SK-N-SH treated with all-trans-retinoic acid at 6 μM for 48 hours (cell line): ENCODE data around the gene OSCP1.

Source experiments
- ATAC-seq: fragments of 200-7000 bp; cut with Tn5 transposase; 3 replicates; pipeline ENCODE4 v1.9.1; 2020; ENCODE audit warnings: mild to moderate bottlenecking, moderate library complexity
- ARNTL ChIP-seq: fragments of 450-650 bp; formaldehyde crosslinking; IDR thresholded peaks from 2 replicates; pipeline ENCODE4 v1.5.0; 2020; ENCODE audit warnings: low read depth, mild to moderate bottlenecking, moderate library complexity, borderline replicate concordance
- BACH2 ChIP-seq: fragments of 250-450 bp; sonication (Bioruptor Pico); IDR thresholded peaks from 2 replicates; pipeline ENCODE4 v1.9.0; 2021; ENCODE audit warnings: mild to moderate bottlenecking, borderline replicate concordance
- CREB5 ChIP-seq: fragments of 250-450 bp; sonication (Bioruptor Pico); IDR thresholded peaks from 2 replicates; pipeline ENCODE4 v1.5.1; 2020; ENCODE audit warnings: low read depth, mild to moderate bottlenecking, moderate library complexity
- CSDC2 ChIP-seq: fragments of 250-450 bp; sonication (Bioruptor Pico); IDR thresholded peaks from 2 replicates; pipeline ENCODE4 v1.5.0; 2020; ENCODE audit warnings: mild to moderate bottlenecking, moderate library complexity
- CSRNP3 ChIP-seq: fragments of 250-450 bp; sonication (Bioruptor Pico); IDR thresholded peaks from 2 replicates; pipeline ENCODE4 v1.5.1; 2021; ENCODE audit warnings: mild to moderate bottlenecking, moderate library complexity
- ESRRG ChIP-seq: fragments of 250-450 bp; sonication (Bioruptor Pico); IDR thresholded peaks from 2 replicates; pipeline ENCODE4 v1.6.1; 2021; ENCODE audit warnings: mild to moderate bottlenecking
- GLIS3 ChIP-seq: fragments of 250-450 bp; sonication (Bioruptor Pico); IDR thresholded peaks from 2 replicates; pipeline ENCODE4 v1.5.0; 2020; ENCODE audit warnings: mild to moderate bottlenecking, moderate library complexity
- POU6F1 ChIP-seq: fragments of 250-450 bp; sonication (Bioruptor Pico); IDR thresholded peaks from 2 replicates; pipeline ENCODE4 v1.8.0; 2021; ENCODE audit warnings: low read depth, mild to moderate bottlenecking, moderate library complexity, borderline replicate concordance
- PPARA ChIP-seq: fragments of 250-450 bp; sonication (Bioruptor Pico); IDR thresholded peaks from 2 replicates; pipeline ENCODE4 v1.5.0; 2020; ENCODE audit warnings: mild to moderate bottlenecking, borderline replicate concordance
- SNAI2 ChIP-seq: fragments of 250-450 bp; sonication (Bioruptor Pico); IDR thresholded peaks from 2 replicates; pipeline ENCODE4 v1.5.0; 2020; ENCODE audit warnings: mild to moderate bottlenecking, moderate library complexity
- TCF4 ChIP-seq: fragments of 250-450 bp; sonication (Bioruptor Pico); IDR thresholded peaks from 2 replicates; pipeline ENCODE4 v1.8.0; 2021; ENCODE audit warnings: mild to moderate bottlenecking, moderate library complexity, borderline replicate concordance
- TOX ChIP-seq: fragments of 250-450 bp; sonication (Bioruptor Pico); IDR thresholded peaks from 2 replicates; pipeline ENCODE4 v1.8.0; 2021; ENCODE audit warnings: mild to moderate bottlenecking, moderate library complexity, borderline replicate concordance
- TSHZ2 ChIP-seq: fragments of 250-450 bp; sonication (Bioruptor Pico); IDR thresholded peaks from 2 replicates; pipeline ENCODE4 v1.5.0; 2020; ENCODE audit warnings: mild to moderate bottlenecking, moderate library complexity
- ZC3H10 ChIP-seq: fragments of 250-450 bp; sonication (Bioruptor Pico); IDR thresholded peaks from 2 replicates; pipeline ENCODE4 v1.5.1; 2021; ENCODE audit warnings: mild to moderate bottlenecking, moderate library complexity
- ZFP3 ChIP-seq: fragments of 250-450 bp; sonication (Bioruptor Pico); IDR thresholded peaks from 2 replicates; pipeline ENCODE4 v1.5.0; 2020; ENCODE audit warnings: mild to moderate bottlenecking, moderate library complexity
- ZFP30 ChIP-seq: fragments of 450-650 bp; formaldehyde crosslinking; IDR thresholded peaks from 2 replicates; pipeline ENCODE4 v1.5.0; 2022; ENCODE audit warnings: mild to moderate bottlenecking, moderate library complexity
- ZNF565 ChIP-seq: fragments of 450-650 bp; formaldehyde crosslinking; conservative IDR thresholded peaks from 2 replicates; pipeline ENCODE4 v1.5.0; 2020; ENCODE audit warnings: low read depth, mild to moderate bottlenecking, moderate library complexity
- ZNF70 ChIP-seq: fragments of 450-650 bp; formaldehyde crosslinking; IDR thresholded peaks from 2 replicates; pipeline ENCODE4 v1.5.0; 2020; ENCODE audit warnings: mild to moderate bottlenecking, moderate library complexity
- ZNF8 ChIP-seq: fragments of 450-650 bp; formaldehyde crosslinking; IDR thresholded peaks from 2 replicates; pipeline ENCODE4 v1.5.0; 2020; ENCODE audit warnings: mild to moderate bottlenecking, moderate library complexity
- TF ChIP-seq, protein P1 (sequence below): fragments of 250-450 bp; sonication (Bioruptor Pico); IDR thresholded peaks from 2 replicates; pipeline ENCODE4 v1.8.0; 2020; ENCODE audit warnings: mild to moderate bottlenecking, moderate library complexity, borderline replicate concordance

Gene OSCP1

GRCh38 chr1:36463803-36464604 is 13.8 kb upstream of the OSCP1 start, which contains the start of gene MRPS15:
TSS of gene MRPS15 (minus strand) at chr1:36464384. CDS start at chr1:36464275, 109 bp downstream.
- TF ChIP-seq ESRRG (CRISPR knock-in tag) = no peak
- TF ChIP-seq CSDC2 (CRISPR knock-in tag) = 0 out of 2 replicates have a peak, but pooled peaks have one; percentile 34
- TF ChIP-seq, all 23 proteins: peak for 1
- ATAC-seq = peak; percentile 98

GRCh38 chr1:36463463-36463802 is 13.2 kb upstream of the OSCP1 start:
- TF ChIP-seq ZFP30 (no peak), GLIS3 (CRISPR knock-in tag) (no peak), CSDC2 (CRISPR knock-in tag) (no peak), CSRNP3 (CRISPR knock-in tag) (no peak), PPARA (CRISPR knock-in tag) (no peak), ZC3H10 (no peak), ZNF565 (CRISPR knock-in tag) (no peak), SNAI2 (no peak), POU6F1 (no peak), TOX (CRISPR knock-in tag) (no peak), ARNTL (CRISPR knock-in tag) (no peak), ZFP3 (CRISPR knock-in tag) (no peak), CREB5 (CRISPR knock-in tag) (no peak), ZNF70 (CRISPR knock-in tag) (no peak), ZNF8 (CRISPR knock-in tag) (no peak), TCF4 (no peak), ESRRG (CRISPR knock-in tag) (no peak)
- TF ChIP-seq, protein P1, sequence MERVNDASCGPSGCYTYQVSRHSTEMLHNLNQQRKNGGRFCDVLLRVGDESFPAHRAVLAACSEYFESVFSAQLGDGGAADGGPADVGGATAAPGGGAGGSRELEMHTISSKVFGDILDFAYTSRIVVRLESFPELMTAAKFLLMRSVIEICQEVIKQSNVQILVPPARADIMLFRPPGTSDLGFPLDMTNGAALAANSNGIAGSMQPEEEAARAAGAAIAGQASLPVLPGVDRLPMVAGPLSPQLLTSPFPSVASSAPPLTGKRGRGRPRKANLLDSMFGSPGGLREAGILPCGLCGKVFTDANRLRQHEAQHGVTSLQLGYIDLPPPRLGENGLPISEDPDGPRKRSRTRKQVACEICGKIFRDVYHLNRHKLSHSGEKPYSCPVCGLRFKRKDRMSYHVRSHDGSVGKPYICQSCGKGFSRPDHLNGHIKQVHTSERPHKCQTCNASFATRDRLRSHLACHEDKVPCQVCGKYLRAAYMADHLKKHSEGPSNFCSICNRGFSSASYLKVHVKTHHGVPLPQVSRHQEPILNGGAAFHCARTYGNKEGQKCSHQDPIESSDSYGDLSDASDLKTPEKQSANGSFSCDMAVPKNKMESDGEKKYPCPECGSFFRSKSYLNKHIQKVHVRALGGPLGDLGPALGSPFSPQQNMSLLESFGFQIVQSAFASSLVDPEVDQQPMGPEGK (CRISPR knock-in tag) = no peak
- ATAC-seq = no peak; the same call in 2 of the 3 replicates

- no peak for ATAC-seq
These were observed 8.7 kb upstream of the OSCP1 start for GRCh38 chr1:36458910-36459309.

More at GRCh38 chr1:36458910-36459309, 8.7 kb upstream of the OSCP1 start:
- TF ChIP-seq CREB5 (CRISPR knock-in tag) = no peak
- no peak for TF ChIP-seq ESRRG (CRISPR knock-in tag)
- TF ChIP-seq ZNF70 (CRISPR knock-in tag) = no peak
- no peak for TF ChIP-seq TSHZ2 (CRISPR knock-in tag)
- TF ChIP-seq ZNF565 (CRISPR knock-in tag) = no peak
- TF ChIP-seq BACH2 (CRISPR knock-in tag) = no peak
- TF ChIP-seq, protein P1 (CRISPR knock-in tag) = no peak
- TF ChIP-seq ZNF8 (CRISPR knock-in tag) = no peak
- no peak for TF ChIP-seq GLIS3 (CRISPR knock-in tag)
